ENCODE data around the gene TSR3.

The TSR3 gene

GRCh38 chr16:1367486-1368174, 16.0 kb upstream of the TSR3 start:
- H3K27ac ChIP-seq: no peak overlapping the region
- no peak for TF ChIP-seq CTCF (IDR thresholded peaks at IDR 0.05)
- TF ChIP-seq ZFX (IDR thresholded peaks at IDR 0.05; ENCODE audit: borderline replicate concordance): no peak

- TF ChIP-seq ZFX (IDR thresholded peaks at IDR 0.05; ENCODE audit: borderline replicate concordance) (no peak), CTCF (IDR thresholded peaks at IDR 0.05) (no peak)
- H3K27ac ChIP-seq: no peak overlapping the region
These were observed 15.1 kb upstream of the TSR3 start for GRCh38 chr16:1366712-1367299.

- H3K27ac ChIP-seq: no peak overlapping the region
- TF ChIP-seq CTCF (IDR thresholded peaks at IDR 0.05) (no peak), ZFX (IDR thresholded peaks at IDR 0.05; ENCODE audit: borderline replicate concordance) (no peak)
These were observed 14.5 kb upstream of the TSR3 start for GRCh38 chr16:1366060-1366711.

- H3K27ac ChIP-seq: no peak overlapping the region
- no peak for TF ChIP-seq CTCF (IDR thresholded peaks at IDR 0.05)
- TF ChIP-seq ZFX (IDR thresholded peaks at IDR 0.05; ENCODE audit: borderline replicate concordance): no peak
These were observed 12.8 kb upstream of the TSR3 start for GRCh38 chr16:1364510-1364909.

- 0 out of 2 replicates have a peak overlapping the region, but pooled peaks have one; percentile 12 for H3K27ac ChIP-seq
- TF ChIP-seq CTCF (IDR thresholded peaks at IDR 0.05): peak; percentile 97
- no peak for TF ChIP-seq ZFX (IDR thresholded peaks at IDR 0.05; ENCODE audit: borderline replicate concordance)
These were observed 11.9 kb upstream of the TSR3 start for GRCh38 chr16:1363501-1364041.

- TF ChIP-seq ZFX (IDR thresholded peaks at IDR 0.05; ENCODE audit: borderline replicate concordance) (no peak), CTCF (IDR thresholded peaks at IDR 0.05) (no peak)
- no peak overlapping the region for H3K27ac ChIP-seq
These were observed 11.1 kb upstream of the TSR3 start for GRCh38 chr16:1362807-1363206.

Measured in 22Rv1 (cell line).